ENCODE results near the gene PRKAG3.

The PRKAG3 gene

DNA sequence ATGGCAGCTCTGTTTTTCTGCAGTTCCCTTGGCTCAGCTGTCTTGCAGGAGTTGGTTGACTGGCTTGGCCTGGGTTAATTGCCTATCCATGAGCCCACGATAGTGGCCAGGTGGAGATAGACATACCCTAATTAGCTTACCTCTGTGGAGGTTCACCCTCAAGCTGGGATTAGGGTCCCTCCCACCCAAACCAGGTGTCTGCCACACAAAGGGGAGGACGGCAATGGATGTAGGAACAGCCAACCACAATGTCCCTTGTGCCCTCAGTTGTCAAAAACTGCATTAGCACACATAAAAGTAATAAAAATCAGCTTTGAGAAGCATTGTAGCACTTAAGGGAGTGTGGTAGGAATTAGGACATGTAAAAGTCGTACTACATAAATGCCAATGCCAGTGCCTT, 45.5 kb downstream of the PRKAG3 start:
- H3K4me1 ChIP-seq (ENCODE audit: insufficient read depth, low read length) = no peaks in the 10 kb centered on the region
- no peak overlapping the region for H3K4me2 ChIP-seq (ENCODE audit: insufficient read depth, low read length)
- no peaks in the 10 kb centered on the region for H3K79me2 ChIP-seq (ENCODE audit: insufficient read depth, low read length)
- no peak for ATAC-seq (ENCODE audit: insufficient read depth, low read depth)
- no peak overlapping the region for H3K9ac ChIP-seq (ENCODE audit: low read depth, low read length)
- H3K4me3 ChIP-seq (ENCODE audit: low read depth in 1 of 2, low read length in 2 of 2) = no peak overlapping the region
- no peak for DNase-seq
- no peak overlapping the region for H3K27ac ChIP-seq (ENCODE audit: low read length)
- H3K36me3 ChIP-seq (ENCODE audit: insufficient read depth, low read length) = no peaks in the 10 kb centered on the region
- no peaks in the 10 kb centered on the region; the same call in 1 of the 2 replicates for H4K20me1 ChIP-seq (ENCODE audit: insufficient read depth, low read length)
- no peak overlapping the region for H2AFZ ChIP-seq (ENCODE audit: low read depth, low read length)
- no peaks in the 10 kb centered on the region for H3K9me3 ChIP-seq (ENCODE audit: insufficient read depth, low read length, severe bottlenecking)
- H3K27me3 ChIP-seq (ENCODE audit: insufficient read depth, low read length, poor library complexity) = no peaks in the 10 kb centered on the region
- no peak for TF ChIP-seq EZH2 (IDR thresholded peaks at IDR 0.05; ENCODE audit: borderline replicate concordance, low read depth, low read length, severe bottlenecking)
- TF ChIP-seq, protein P1, sequence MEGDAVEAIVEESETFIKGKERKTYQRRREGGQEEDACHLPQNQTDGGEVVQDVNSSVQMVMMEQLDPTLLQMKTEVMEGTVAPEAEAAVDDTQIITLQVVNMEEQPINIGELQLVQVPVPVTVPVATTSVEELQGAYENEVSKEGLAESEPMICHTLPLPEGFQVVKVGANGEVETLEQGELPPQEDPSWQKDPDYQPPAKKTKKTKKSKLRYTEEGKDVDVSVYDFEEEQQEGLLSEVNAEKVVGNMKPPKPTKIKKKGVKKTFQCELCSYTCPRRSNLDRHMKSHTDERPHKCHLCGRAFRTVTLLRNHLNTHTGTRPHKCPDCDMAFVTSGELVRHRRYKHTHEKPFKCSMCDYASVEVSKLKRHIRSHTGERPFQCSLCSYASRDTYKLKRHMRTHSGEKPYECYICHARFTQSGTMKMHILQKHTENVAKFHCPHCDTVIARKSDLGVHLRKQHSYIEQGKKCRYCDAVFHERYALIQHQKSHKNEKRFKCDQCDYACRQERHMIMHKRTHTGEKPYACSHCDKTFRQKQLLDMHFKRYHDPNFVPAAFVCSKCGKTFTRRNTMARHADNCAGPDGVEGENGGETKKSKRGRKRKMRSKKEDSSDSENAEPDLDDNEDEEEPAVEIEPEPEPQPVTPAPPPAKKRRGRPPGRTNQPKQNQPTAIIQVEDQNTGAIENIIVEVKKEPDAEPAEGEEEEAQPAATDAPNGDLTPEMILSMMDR (IDR thresholded peaks at IDR 0.05; ENCODE audit: borderline replicate concordance, extremely low read depth, low read length, poor library complexity, severe bottlenecking) = no peak

DNA sequence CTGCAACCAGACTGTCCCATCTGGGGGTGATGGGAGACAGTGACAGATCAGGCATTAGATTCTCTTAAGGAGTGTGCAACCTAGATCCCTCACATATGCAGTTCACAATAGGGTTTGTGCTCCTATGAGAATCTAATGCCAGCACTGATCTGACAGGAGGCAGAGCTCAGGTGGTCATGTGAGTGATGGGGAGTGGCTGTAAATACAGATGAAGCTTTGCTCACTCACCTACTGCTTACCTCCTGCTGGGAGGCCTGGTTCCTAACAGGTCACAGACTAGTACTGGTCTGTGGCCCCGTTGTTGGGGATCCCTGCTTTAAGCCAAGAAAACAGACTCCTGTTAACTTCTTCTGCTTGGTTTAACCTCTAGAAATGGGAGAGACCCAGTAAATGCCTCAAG, 46.5 kb downstream of the PRKAG3 start:
- H2AFZ ChIP-seq (ENCODE audit: low read depth, low read length) = no peak overlapping the region
- H3K9me3 ChIP-seq (ENCODE audit: insufficient read depth, low read length, severe bottlenecking) = no peaks in the 10 kb centered on the region
- H3K79me2 ChIP-seq (ENCODE audit: insufficient read depth, low read length) = no peaks in the 10 kb centered on the region
- H3K36me3 ChIP-seq (ENCODE audit: insufficient read depth, low read length) = no peaks in the 10 kb centered on the region
- H4K20me1 ChIP-seq (ENCODE audit: insufficient read depth, low read length) = no peaks in the 10 kb centered on the region; the same call in 1 of the 2 replicates
- no peaks in the 10 kb centered on the region for H3K27me3 ChIP-seq (ENCODE audit: insufficient read depth, low read length, poor library complexity)
- no peak overlapping the region for H3K4me2 ChIP-seq (ENCODE audit: insufficient read depth, low read length)
- TF ChIP-seq, protein P1 (IDR thresholded peaks at IDR 0.05; ENCODE audit: borderline replicate concordance, extremely low read depth, low read length, poor library complexity, severe bottlenecking) = no peak
- no peak for TF ChIP-seq EZH2 (IDR thresholded peaks at IDR 0.05; ENCODE audit: borderline replicate concordance, low read depth, low read length, severe bottlenecking)
- H3K4me3 ChIP-seq (ENCODE audit: low read depth in 1 of 2, low read length in 2 of 2) = no peak overlapping the region
- H3K27ac ChIP-seq (ENCODE audit: low read length) = no peak overlapping the region
- ATAC-seq (ENCODE audit: insufficient read depth, low read depth) (no peak), DNase-seq (no peak)
- no peak overlapping the region for H3K9ac ChIP-seq (ENCODE audit: low read depth, low read length)
- H3K4me1 ChIP-seq (ENCODE audit: insufficient read depth, low read length) = no peaks in the 10 kb centered on the region

- no peaks in the 10 kb centered on the region; the same call in 1 of the 2 replicates for H4K20me1 ChIP-seq (ENCODE audit: insufficient read depth, low read length)
- no peak overlapping the region for H3K4me3 ChIP-seq (ENCODE audit: low read depth in 1 of 2, low read length in 2 of 2)
- no peaks in the 10 kb centered on the region for H3K27me3 ChIP-seq (ENCODE audit: insufficient read depth, low read length, poor library complexity)
- no peak for DNase-seq
- no peak overlapping the region for H2AFZ ChIP-seq (ENCODE audit: low read depth, low read length)
- H3K36me3 ChIP-seq (ENCODE audit: insufficient read depth, low read length) = no peaks in the 10 kb centered on the region
- no peaks in the 10 kb centered on the region for H3K4me1 ChIP-seq (ENCODE audit: insufficient read depth, low read length)
- no peak overlapping the region for H3K27ac ChIP-seq (ENCODE audit: low read length)
- H3K9me3 ChIP-seq (ENCODE audit: insufficient read depth, low read length, severe bottlenecking) = no peaks in the 10 kb centered on the region
- H3K79me2 ChIP-seq (ENCODE audit: insufficient read depth, low read length) = no peaks in the 10 kb centered on the region
- TF ChIP-seq, protein P1 (IDR thresholded peaks at IDR 0.05; ENCODE audit: borderline replicate concordance, extremely low read depth, low read length, poor library complexity, severe bottlenecking) = no peak
- H3K9ac ChIP-seq (ENCODE audit: low read depth, low read length) = no peak overlapping the region
- no peak for ATAC-seq (ENCODE audit: insufficient read depth, low read depth)
- H3K4me2 ChIP-seq (ENCODE audit: insufficient read depth, low read length) = no peak overlapping the region
Observed at GRCh38 chr2:218783688-218784087, 47.9 kb downstream of the PRKAG3 start.

- TF ChIP-seq EZH2 (IDR thresholded peaks at IDR 0.05; ENCODE audit: borderline replicate concordance, low read depth, low read length, severe bottlenecking) = no peak
- TF ChIP-seq, protein P1 (IDR thresholded peaks at IDR 0.05; ENCODE audit: borderline replicate concordance, extremely low read depth, low read length, poor library complexity, severe bottlenecking) = no peak
- Histone ChIP-seq H2AFZ (ENCODE audit: low read depth, low read length) (no peak overlapping the region), H3K79me2 (ENCODE audit: insufficient read depth, low read length) (no peaks in the 10 kb centered on the region)
Observed at GRCh38 chr2:218782528-218782844, 49.1 kb downstream of the PRKAG3 start.

More at GRCh38 chr2:218782528-218782844, 49.1 kb downstream of the PRKAG3 start:
- no peaks in the 10 kb centered on the region for H3K4me1 ChIP-seq (ENCODE audit: insufficient read depth, low read length)
- no peak for ATAC-seq (ENCODE audit: insufficient read depth, low read depth)
- no peak overlapping the region for H3K27ac ChIP-seq (ENCODE audit: low read length)
- no peak overlapping the region for H3K9ac ChIP-seq (ENCODE audit: low read depth, low read length)
- DNase-seq = no peak
- peaks cover 4% of the 10 kb centered on the region for H3K9me3 ChIP-seq (ENCODE audit: insufficient read depth, low read length, severe bottlenecking)
- H3K4me2 ChIP-seq (ENCODE audit: insufficient read depth, low read length) = no peak overlapping the region
- H3K4me3 ChIP-seq (ENCODE audit: low read depth in 1 of 2, low read length in 2 of 2) = no peak overlapping the region
- no peaks in the 10 kb centered on the region for H3K36me3 ChIP-seq (ENCODE audit: insufficient read depth, low read length)
- H4K20me1 ChIP-seq (ENCODE audit: insufficient read depth, low read length) = no peaks in the 10 kb centered on the region; the same call in 1 of the 2 replicates
- H3K27me3 ChIP-seq (ENCODE audit: insufficient read depth, low read length, poor library complexity) = no peaks in the 10 kb centered on the region
